Sigmoid colon (tissue), 7 donors: Measurements from ENCODE around the gene CFAP97. TPM values are rescaled to one million over a fixed set of nuclear protein-coding genes. Genes with fewer than 3 reads are reported as not detected.
"Not testable (repeated sequence)": the region's sequence is repeated elsewhere in the genome, so short reads cannot be mapped to it uniquely, and the experiment has no call there.

Experiments
- DNase-seq: peaks from one replicate; pipeline ENCODE4 v3.0.0-alpha.2; 2019
- H3K27ac ChIP-seq, 4 donors: fragments of 200-600 bp; sonication (generic); one replicate each; pipeline ENCODE4 v1.5.1; 2016 to 2019; ENCODE audit warnings: mild to moderate bottlenecking in 1 of 4
- H3K27me3 ChIP-seq, 3 donors: fragments of 200-600 bp; sonication (generic); one replicate each; pipeline ENCODE4 v1.5.1; 2019; ENCODE audit warnings: mild to moderate bottlenecking in 1 of 3
- H3K36me3 ChIP-seq, 4 donors: fragments of 200-600 bp; sonication (generic); one replicate each; pipeline ENCODE4 v1.5.1; 2016 to 2019
- H3K4me1 ChIP-seq, 4 donors: fragments of 200-600 bp; sonication (generic); one replicate each; pipeline ENCODE4 v1.5.1; 2017 to 2019
- H3K4me3 ChIP-seq, 4 donors: fragments of 200-600 bp; sonication (generic); one replicate each; pipeline ENCODE4 v1.5.1; 2017 to 2019; ENCODE audit warnings: mild to moderate bottlenecking in 2 of 4, moderate library complexity in 1 of 4
- H3K9me3 ChIP-seq, 4 donors: fragments of 200-600 bp in 3 of 4; sonication (generic) in 3 of 4; one replicate each; pipeline versions ENCODE4 v1.5.1 to v1.6.1; 2013 to 2019
- CTCF ChIP-seq, 4 experiments: fragments of 450-650 bp in 3 of 4; fragments of 200-600 bp in 1 of 4; IDR thresholded peaks; one replicate each; pipeline ENCODE4 v1.5.1; 2016 to 2019; ENCODE audit warnings: antibody characterized with exemption in 4 of 4, mild to moderate bottlenecking in 3 of 4, moderate library complexity in 2 of 4
- EP300 ChIP-seq, 4 donors: sonication (generic); formaldehyde crosslinking; IDR thresholded peaks; one replicate each; pipeline ENCODE4 v1.6.1; 2017; ENCODE audit warnings: antibody characterized with exemption in 4 of 4
- POLR2A ChIP-seq, 2 donors: fragments of 450-650 bp; IDR thresholded peaks; one replicate each; pipeline ENCODE4 v1.6.1; 2016; ENCODE audit warnings: antibody characterized with exemption in 2 of 2, mild to moderate bottlenecking in 2 of 2, moderate library complexity in 2 of 2
- POLR2AphosphoS5 ChIP-seq, 4 donors: sonication (generic); formaldehyde crosslinking; IDR thresholded peaks; one replicate each; pipeline ENCODE4 v1.6.1; 2017; ENCODE audit warnings: antibody characterized with exemption in 4 of 4
- WGBS, 2 donors: extraction: QIAGEN DNeasy Blood & Tissue Kit; methylation state at CpG; one replicate each; pipeline ENCODE4 v1.1.7; 2013; 5-methylcytosine and 5-hydroxymethylcytosine counted together
- intact Hi-C: fragments of 100-400 bp; cut with DNase I; formaldehyde crosslinking; loops from one replicate; pipeline ENCODE4 v1.15.1; 2023
- polyA plus RNA-seq, 3 donors: library from polyadenylated mRNA; stranded (reverse); fragments of 200-250 nt; gene quantifications; one replicate each; pipeline ENCODE4 v1.2.3, GENCODE V29; 2013
- total RNA-seq, 4 donors: library from RNA; depleted of rRNA; stranded (reverse); fragments of >200 nt; gene quantifications; one replicate each; pipeline ENCODE4 v1.1.0, GENCODE V29; 2016
- donor health status: healthy with polysubstance abuse.
- donor health status: Bipolar disorder and iron deficiency.
- donor health status: healthy.

CFAP97 gene
- total and polyA plus RNA-seq, 7 donors: 4.4 to 46.4 (median 33.8) TPM

GRCh38 chr4:185244763-185245162 lies 41.0 kb upstream of the CFAP97 start:
- peak overlapping the region in 3 of 4 donors; percentile 36 to 71 (median 46) for H3K27ac ChIP-seq
- intact Hi-C loops: no loop called here
- H3K27me3 ChIP-seq: no peaks in the 10 kb centered on the region
- no peaks in the 10 kb centered on the region for H3K36me3 ChIP-seq
- WGBS, 2 donors: 57 to 79% methylated on average over 4 of the region's 4 CpGs
- peaks cover 2 to 37% (median 25%) of the 10 kb centered on the region in 4 donors for H3K4me1 ChIP-seq
- DNase-seq: no peak
- H3K4me3 ChIP-seq: no peak overlapping the region
- no peak for TF ChIP-seq POLR2A (IDR thresholded peaks at IDR 0.05)
- TF ChIP-seq CTCF (IDR thresholded peaks at IDR 0.05): no peak
- TF ChIP-seq POLR2AphosphoS5 (IDR thresholded peaks at IDR 0.05): no peak
- no peak for TF ChIP-seq EP300 (IDR thresholded peaks at IDR 0.05)
- H3K9me3 ChIP-seq: no peaks in the 10 kb centered on the region

- Histone ChIP-seq H3K27ac (peak overlapping the region in 3 of 4 donors; percentile 32 to 71 (median 64)), H3K36me3 (no peaks in the 10 kb centered on the region), H3K9me3 (no peaks in the 10 kb centered on the region), H3K27me3 (no peaks in the 10 kb centered on the region), H3K4me3 (no peak overlapping the region), H3K4me1 (peaks cover 2 to 37% (median 25%) of the 10 kb centered on the region in 4 donors)
- WGBS, 2 donors: 90 to 97% methylated on average over 4 of the region's 4 CpGs
- intact Hi-C loops: no loop called here
- no peak for DNase-seq
- TF ChIP-seq POLR2AphosphoS5 (IDR thresholded peaks at IDR 0.05) (no peak), POLR2A (IDR thresholded peaks at IDR 0.05) (no peak), CTCF (IDR thresholded peaks at IDR 0.05) (no peak), EP300 (IDR thresholded peaks at IDR 0.05) (no peak)
These were observed 40.1 kb upstream of the CFAP97 start for GRCh38 chr4:185243879-185244278.

- Histone ChIP-seq H3K4me1 (peaks cover 2 to 37% (median 25%) of the 10 kb centered on the region in 4 donors), H3K4me3 (no peak overlapping the region), H3K27ac (peak overlapping the region in 3 of 4 donors; percentile 29 to 71 (median 64)), H3K36me3 (no peaks in the 10 kb centered on the region), H3K27me3 (no peaks in the 10 kb centered on the region), H3K9me3 (no peaks in the 10 kb centered on the region)
- WGBS, 2 donors: 83 to 87% methylated on average over 6 of the region's 6 CpGs
- intact Hi-C loops: no loop called here
- no peak for DNase-seq
- TF ChIP-seq EP300 (IDR thresholded peaks at IDR 0.05): no peak
- no peak for TF ChIP-seq CTCF (IDR thresholded peaks at IDR 0.05)
- no peak for TF ChIP-seq POLR2AphosphoS5 (IDR thresholded peaks at IDR 0.05)
- TF ChIP-seq POLR2A (IDR thresholded peaks at IDR 0.05): no peak
These were observed 39.1 kb upstream of the CFAP97 start for GRCh38 chr4:185242749-185243533.

GRCh38 chr4:185240486-185240885 lies 36.7 kb upstream of the CFAP97 start:
- intact Hi-C loops, H3K27ac ChIP-seq: not testable (repeated sequence)

GRCh38 chr4:185238750-185239149 lies 35.0 kb upstream of the CFAP97 start:
- 96 to 97% methylated on average over 4 of the region's 4 CpGs for WGBS, 2 donors
- H3K9me3 ChIP-seq: no peaks in the 10 kb centered on the region
- DNase-seq: no peak
- TF ChIP-seq CTCF (IDR thresholded peaks at IDR 0.05) (no peak), POLR2AphosphoS5 (IDR thresholded peaks at IDR 0.05) (no peak), EP300 (IDR thresholded peaks at IDR 0.05) (no peak)
- H3K27ac ChIP-seq: no peak overlapping the region
- intact Hi-C loops: no loop called here
- peaks cover 2 to 38% (median 22%) of the 10 kb centered on the region in 4 donors for H3K4me1 ChIP-seq
- no peaks in the 10 kb centered on the region for H3K27me3 ChIP-seq
- H3K4me3 ChIP-seq: no peak overlapping the region
- no peaks in the 10 kb centered on the region for H3K36me3 ChIP-seq

More at GRCh38 chr4:185240486-185240885, 36.7 kb upstream of the CFAP97 start:
- H3K4me1 ChIP-seq: peaks cover 2 to 44% (median 25%) of the 10 kb centered on the region in 4 donors
- not testable (repeated sequence) for H3K9me3 ChIP-seq, H3K4me3 ChIP-seq, H3K36me3 ChIP-seq, H3K27me3 ChIP-seq, DNase-seq
- WGBS, 2 donors: 92 to 97% methylated on average over 29 to 32 of the region's 32 CpGs
